Esophagus muscularis mucosa (tissue), 4 donors: ENCODE results near the gene TMEM95.

Source experiments
- CTCF ChIP-seq, 3 experiments: fragments of 200-600 bp in 2 of 3; fragments of 450-650 bp in 1 of 3; sonication (generic) in 2 of 3; IDR thresholded peaks; one replicate each; pipeline ENCODE4 v1.5.1; 2017 to 2019; ENCODE audit warnings: antibody characterized with exemption in 3 of 3, mild to moderate bottlenecking in 2 of 3, moderate library complexity in 1 of 3
- EP300 ChIP-seq: sonication (generic); formaldehyde crosslinking; IDR thresholded peaks from one replicate; pipeline ENCODE4 v1.6.1; 2017; ENCODE audit warnings: antibody characterized with exemption
- POLR2A ChIP-seq: fragments of 450-650 bp; IDR thresholded peaks from one replicate; pipeline ENCODE4 v1.6.1; 2017; ENCODE audit warnings: antibody characterized with exemption, moderate library complexity, mild to moderate bottlenecking, low read depth
- POLR2AphosphoS5 ChIP-seq, 2 donors: sonication (generic); formaldehyde crosslinking; IDR thresholded peaks; one replicate each; pipeline ENCODE4 v1.6.1; 2017; ENCODE audit warnings: antibody characterized with exemption in 2 of 2

- TF ChIP-seq CTCF (IDR thresholded peaks at IDR 0.05): no peak
- peak; percentile 64 to 83 for TF ChIP-seq POLR2AphosphoS5 (IDR thresholded peaks at IDR 0.05)
- no peak for TF ChIP-seq POLR2A
- no peak for TF ChIP-seq EP300
Observed at GRCh38 chr17:7308625-7309433, 46.1 kb upstream of the TMEM95 start.
